ENCODE results near the gene NANOG.
"Not testable (repeated sequence)": the region's sequence is repeated elsewhere in the genome, so short reads cannot be mapped to it uniquely, and the experiment has no call there.

The NANOG gene

DNA sequence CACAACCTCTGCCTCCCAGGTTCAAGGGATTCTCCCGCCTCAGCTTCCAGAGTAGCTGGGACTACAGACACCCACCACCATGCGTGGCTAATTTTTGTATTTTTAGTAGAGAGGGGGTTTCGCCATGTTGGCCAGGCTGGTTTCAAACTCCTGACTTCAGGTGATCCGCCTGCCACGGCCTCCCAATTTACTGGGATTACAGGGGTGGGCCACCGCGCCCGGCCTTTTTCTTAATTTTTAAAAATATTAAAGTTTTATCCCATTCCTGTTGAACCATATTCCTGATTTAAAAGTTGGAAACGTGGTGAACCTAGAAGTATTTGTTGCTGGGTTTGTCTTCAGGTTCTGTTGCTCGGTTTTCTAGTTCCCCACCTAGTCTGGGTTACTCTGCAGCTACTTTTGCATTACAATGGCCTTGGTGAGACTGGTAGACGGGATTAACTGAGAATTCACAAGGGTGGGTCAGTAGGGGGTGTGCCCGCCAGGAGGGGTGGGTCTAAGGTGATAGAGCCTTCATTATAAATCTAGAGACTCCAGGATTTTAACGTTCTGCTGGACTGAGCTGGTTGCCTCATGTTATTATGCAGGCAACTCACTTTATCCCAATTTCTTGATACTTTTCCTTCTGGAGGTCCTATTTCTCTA is at the start of gene NANOG:
Gene NANOG, plus strand, starts transcription at position 519 of the 645 bp plus-strand sequence. CDS start 213 bp downstream, outside the sequence.
- H3K9me3 ChIP-seq; H3K4me3 ChIP-seq; H3K27ac ChIP-seq; H3K27me3 ChIP-seq; H3K36me3 ChIP-seq; DNase-seq; intact Hi-C loops (cut with DNase I; ENCODE audit: low total_unique reads); H3K4me1 ChIP-seq: not testable (repeated sequence)

DNA sequence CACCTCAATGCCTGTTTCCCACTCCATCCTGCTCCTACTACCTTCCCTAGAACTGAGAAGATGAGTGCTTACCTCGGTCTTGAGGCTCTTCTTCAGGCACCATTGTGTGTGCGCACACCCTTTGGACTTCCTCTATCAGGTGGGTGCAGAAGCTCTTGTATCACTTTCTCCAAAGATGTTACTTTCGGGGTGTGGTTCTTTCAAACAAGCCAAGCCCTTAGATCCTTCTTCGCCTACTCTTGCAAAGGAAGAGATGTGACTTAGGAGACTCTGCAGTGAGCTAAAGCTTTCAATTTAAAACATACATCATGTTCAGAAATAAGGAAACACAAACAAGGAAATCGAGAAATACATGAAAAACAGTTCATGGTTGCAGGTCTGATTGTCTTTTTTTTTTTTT is 42.0 kb upstream of the NANOG start, which contains the start of gene CLEC4C:
Gene CLEC4C, minus strand, starts transcription at position 130 of the 400 bp plus-strand sequence. Its CDS starts 27 bp downstream, at position 103.
- DNase-seq, result no peak
- intact Hi-C loops (cut with DNase I; ENCODE audit: low total_unique reads), result no loop called here
- Histone ChIP-seq H3K4me3 (no peak within 1 kb of the TSS), H3K4me1 (no peaks in the 10 kb centered on the region), H3K27ac (no peak within 1 kb of the TSS), H3K36me3 (no peaks in the 10 kb centered on the region), H3K27me3 (no peaks in the 10 kb centered on the region), H3K9me3 (no peaks in the 10 kb centered on the region)
- TF ChIP-seq, protein P1, sequence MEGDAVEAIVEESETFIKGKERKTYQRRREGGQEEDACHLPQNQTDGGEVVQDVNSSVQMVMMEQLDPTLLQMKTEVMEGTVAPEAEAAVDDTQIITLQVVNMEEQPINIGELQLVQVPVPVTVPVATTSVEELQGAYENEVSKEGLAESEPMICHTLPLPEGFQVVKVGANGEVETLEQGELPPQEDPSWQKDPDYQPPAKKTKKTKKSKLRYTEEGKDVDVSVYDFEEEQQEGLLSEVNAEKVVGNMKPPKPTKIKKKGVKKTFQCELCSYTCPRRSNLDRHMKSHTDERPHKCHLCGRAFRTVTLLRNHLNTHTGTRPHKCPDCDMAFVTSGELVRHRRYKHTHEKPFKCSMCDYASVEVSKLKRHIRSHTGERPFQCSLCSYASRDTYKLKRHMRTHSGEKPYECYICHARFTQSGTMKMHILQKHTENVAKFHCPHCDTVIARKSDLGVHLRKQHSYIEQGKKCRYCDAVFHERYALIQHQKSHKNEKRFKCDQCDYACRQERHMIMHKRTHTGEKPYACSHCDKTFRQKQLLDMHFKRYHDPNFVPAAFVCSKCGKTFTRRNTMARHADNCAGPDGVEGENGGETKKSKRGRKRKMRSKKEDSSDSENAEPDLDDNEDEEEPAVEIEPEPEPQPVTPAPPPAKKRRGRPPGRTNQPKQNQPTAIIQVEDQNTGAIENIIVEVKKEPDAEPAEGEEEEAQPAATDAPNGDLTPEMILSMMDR (IDR thresholded peaks at IDR 0.05), result no peak

GRCh38 chr12:7748852-7749251 is 40.4 kb upstream of the NANOG start:
- no peak for DNase-seq
- Histone ChIP-seq H3K9me3 (no peaks in the 10 kb centered on the region), H3K27ac (no peak overlapping the region), H3K36me3 (no peaks in the 10 kb centered on the region), H3K27me3 (no peaks in the 10 kb centered on the region), H3K4me3 (no peak overlapping the region), H3K4me1 (no peaks in the 10 kb centered on the region)
- TF ChIP-seq, protein P1 (IDR thresholded peaks at IDR 0.05), result no peak
- intact Hi-C loops (cut with DNase I; ENCODE audit: low total_unique reads), result no loop called here

DNA sequence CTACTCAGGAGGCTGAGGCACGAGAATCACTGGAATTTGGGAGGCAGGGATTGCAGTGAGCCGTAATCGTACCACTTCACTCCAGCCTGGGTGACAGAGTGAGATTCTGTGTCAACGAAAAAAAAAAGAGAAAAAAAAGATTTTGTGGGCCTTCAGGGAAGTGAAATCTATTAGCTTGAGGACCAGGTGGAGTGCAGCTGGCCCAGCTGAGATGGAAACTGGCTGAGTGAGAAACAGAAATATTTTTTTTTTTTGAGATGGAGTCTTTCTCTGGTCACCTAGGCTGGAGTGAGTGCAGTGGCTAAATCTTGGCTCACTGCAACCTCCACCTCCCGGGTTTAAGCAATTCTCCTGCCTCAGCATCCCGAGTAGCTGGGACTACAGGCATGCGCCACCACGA is 39.8 kb upstream of the NANOG start:
- TF ChIP-seq, protein P1 (IDR thresholded peaks at IDR 0.05), result no peak
- H3K4me3 ChIP-seq, result no peak overlapping the region
- DNase-seq, result no peak
- intact Hi-C loops (cut with DNase I; ENCODE audit: low total_unique reads), result no loop called here
- no peaks in the 10 kb centered on the region for H3K36me3 ChIP-seq
- H3K4me1 ChIP-seq, result no peaks in the 10 kb centered on the region
- H3K9me3 ChIP-seq, result no peaks in the 10 kb centered on the region
- H3K27ac ChIP-seq, result no peak overlapping the region
- H3K27me3 ChIP-seq, result no peaks in the 10 kb centered on the region

- TF ChIP-seq, protein P1 (IDR thresholded peaks at IDR 0.05), result no peak
- H3K27ac ChIP-seq, result no peak overlapping the region
- no peaks in the 10 kb centered on the region for H3K36me3 ChIP-seq
- H3K4me1 ChIP-seq, result no peaks in the 10 kb centered on the region
- no peaks in the 10 kb centered on the region for H3K9me3 ChIP-seq
- H3K27me3 ChIP-seq, result no peaks in the 10 kb centered on the region
- no peak overlapping the region for H3K4me3 ChIP-seq
- intact Hi-C loops (cut with DNase I; ENCODE audit: low total_unique reads), result no loop called here
- no peak for DNase-seq
Observed at GRCh38 chr12:7750350-7750749, 38.9 kb upstream of the NANOG start.

DNA sequence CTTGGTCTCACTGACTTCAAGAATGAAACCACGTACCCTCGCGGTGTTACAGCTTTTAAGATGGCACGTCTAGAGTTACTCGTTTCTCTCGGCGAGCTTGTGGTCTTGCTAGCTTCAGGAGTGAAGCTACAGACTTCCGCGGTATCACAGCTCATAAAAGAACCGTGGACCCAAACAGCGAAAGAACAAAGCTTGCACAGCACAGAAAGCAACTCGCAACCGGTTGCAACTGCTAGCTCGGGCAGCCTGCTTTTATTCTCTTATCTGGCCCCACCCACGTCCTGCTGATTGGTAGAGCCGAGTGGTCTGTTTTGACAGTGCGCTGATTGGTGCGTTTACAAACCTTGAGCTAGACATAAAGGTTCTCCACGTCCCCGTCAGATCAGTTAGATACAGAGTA is 37.8 kb upstream of the NANOG start:
- H3K4me3 ChIP-seq, result no peak overlapping the region
- H3K27me3 ChIP-seq, result no peaks in the 10 kb centered on the region
- H3K4me1 ChIP-seq, result no peaks in the 10 kb centered on the region
- H3K9me3 ChIP-seq, result no peaks in the 10 kb centered on the region
- H3K27ac ChIP-seq, result no peak overlapping the region
- H3K36me3 ChIP-seq, result no peaks in the 10 kb centered on the region
- intact Hi-C loops (cut with DNase I; ENCODE audit: low total_unique reads), result no loop called here
- TF ChIP-seq, protein P1 (IDR thresholded peaks at IDR 0.05), result no peak
- DNase-seq, result no peak

GRCh38 chr12:7751941-7752922 is 37.0 kb upstream of the NANOG start:
- H3K9me3 ChIP-seq; DNase-seq; H3K4me3 ChIP-seq; intact Hi-C loops (cut with DNase I; ENCODE audit: low total_unique reads); H3K36me3 ChIP-seq; H3K4me1 ChIP-seq; H3K27me3 ChIP-seq; H3K27ac ChIP-seq: not testable (repeated sequence)

- H3K9me3 ChIP-seq; H3K27ac ChIP-seq; H3K4me3 ChIP-seq; H3K36me3 ChIP-seq; intact Hi-C loops (cut with DNase I; ENCODE audit: low total_unique reads); DNase-seq; H3K27me3 ChIP-seq; H3K4me1 ChIP-seq: not testable (repeated sequence)
Observed at GRCh38 chr12:7755668-7756067, 33.5 kb upstream of the NANOG start.
